H1 (cell line): ENCODE measurements around the gene GDF9. TPM values are rescaled to one million over a fixed set of nuclear protein-coding genes. Genes with fewer than 3 reads are reported as not detected.

ENCODE experiments used
- CTCF ChIA-PET: fragments of 300-600 bp; sonication (Branson Sonifier 250); formaldehyde crosslinking; loops from one replicate; lab custom pipeline; 2021; ENCODE audit not compliant: partially characterized antibody; lab: Charles Lee
- POLR2A ChIA-PET: fragments of 300-600 bp; sonication (Branson Sonifier 250); formaldehyde crosslinking; loops from one replicate; lab custom pipeline; 2021; ENCODE audit warnings: inconsistent platforms; ENCODE audit not compliant: partially characterized antibody; lab: Charles Lee
- DNase-seq, 2 experiments: peaks; one replicate each; pipeline versions ENCODE4 v3.0.0 to v3.0.0-alpha.2; 2010 to 2022; ENCODE audit warnings: low spot score in 2 of 2, low read depth in 1 of 2, mixed read lengths in 1 of 2
- FAIRE-seq: peaks from 2 replicates; lab custom pipeline; 2011; peaks lifted over from hg19 to GRCh38; lab: Jason Lieb, UNC
- H2AFZ ChIP-seq: 2 replicates; pipeline ENCODE4 v1.8.1; 2012; ENCODE audit warnings: low read length, inconsistent platforms
- H2AK5ac ChIP-seq: 2 replicates; pipeline ENCODE4 v1.6.1; 2013; ENCODE audit warnings: low read depth, low read length
- H2BK120ac ChIP-seq: replicated peaks from 2 replicates; pipeline ENCODE3; 2013; ENCODE audit warnings: low read depth, low read length, inconsistent platforms
- H2BK12ac ChIP-seq: 2 replicates; pipeline ENCODE4 v1.6.1; 2013; ENCODE audit warnings: low read depth, low read length
- H2BK15ac ChIP-seq: 2 replicates; pipeline ENCODE4 v1.6.1; 2013; ENCODE audit warnings: low read length
- H2BK20ac ChIP-seq: 2 replicates; pipeline ENCODE4 v1.6.1; 2013; ENCODE audit warnings: low read length
- H2BK5ac ChIP-seq: 2 replicates; pipeline ENCODE4 v1.6.1; 2013; ENCODE audit warnings: low read depth, low read length
- H3K14ac ChIP-seq: 2 replicates; pipeline ENCODE4 v1.6.1; 2013; ENCODE audit warnings: inconsistent platforms; ENCODE audit not compliant: insufficient read length
- H3K18ac ChIP-seq: 2 replicates; pipeline ENCODE4 v1.6.1; 2013; ENCODE audit warnings: low read length; ENCODE audit errors: extremely low read depth
- H3K23ac ChIP-seq: 2 replicates; pipeline ENCODE4 v1.6.1; 2013; ENCODE audit warnings: inconsistent platforms; ENCODE audit not compliant: insufficient read length
- H3K23me2 ChIP-seq: 2 replicates; pipeline ENCODE4 v1.6.1; 2013; ENCODE audit warnings: low read depth, low read length
- H3K27ac ChIP-seq: 2 replicates; pipeline ENCODE4 v1.6.1; 2011; ENCODE audit warnings: low read depth, low read length, inconsistent platforms
- H3K27me3 ChIP-seq, 4 experiments: replicated peaks in 1 of 4; 1 replicate in 1 of 4; 2 replicates in 3 of 4; pipeline versions ENCODE4 v1.6.1 to v1.8.1; 2011 to 2013; ENCODE audit warnings: low read length in 3 of 4, mild to moderate bottlenecking in 3 of 4, inconsistent platforms in 2 of 4, mixed read lengths in 2 of 4, moderate library complexity in 1 of 4; ENCODE audit not compliant: control insufficient read depth in 3 of 4, insufficient read depth in 3 of 4; ENCODE audit errors: extremely low read depth in 1 of 4
- H3K36me3 ChIP-seq, 4 experiments: 2 replicates each; pipeline versions ENCODE4 v1.6.1 to v1.8.1; 2011 to 2013; ENCODE audit warnings: mild to moderate bottlenecking in 4 of 4, low read length in 3 of 4, moderate library complexity in 2 of 4, control low read depth in 1 of 4, inconsistent platforms in 1 of 4; ENCODE audit not compliant: insufficient read depth in 4 of 4, control insufficient read depth in 2 of 4
- H3K4ac ChIP-seq: replicated peaks from 2 replicates; pipeline ENCODE3; 2013; ENCODE audit warnings: low read length, low read depth, mixed read lengths, inconsistent platforms; ENCODE audit not compliant: insufficient read length
- H3K4me1 ChIP-seq, 4 experiments: replicated peaks in 1 of 4; 1 replicate in 1 of 4; 2 replicates in 3 of 4; pipeline versions ENCODE4 v1.6.1 to v1.8.1; 2011 to 2013; ENCODE audit warnings: low read length in 3 of 4, inconsistent platforms in 2 of 4, mixed read lengths in 1 of 4; ENCODE audit not compliant: insufficient read depth in 4 of 4, control insufficient read depth in 3 of 4
- H3K4me2 ChIP-seq, 2 experiments: 2 replicates each; pipeline versions ENCODE4 v1.6.1 to v1.8.1; 2011 to 2013; ENCODE audit warnings: low read depth in 2 of 2, low read length in 2 of 2, control low read depth in 1 of 2, inconsistent platforms in 1 of 2, mild to moderate bottlenecking in 1 of 2; ENCODE audit not compliant: insufficient read depth in 1 of 2
- H3K4me3 ChIP-seq, 4 experiments: fragments of 200-600, 300-600 bp in 1 of 4; sonication (generic), shearing (Covaris generic), sonication (Bioruptor Twin) in 1 of 4; 2 replicates each; pipeline versions ENCODE4 v1.5.1 to v1.8.1; 2011 to 2016; ENCODE audit warnings: low read length in 4 of 4, low read depth in 3 of 4, control low read depth in 2 of 4, inconsistent platforms in 2 of 4, mild to moderate bottlenecking in 2 of 4, mixed read lengths in 1 of 4, moderate library complexity in 1 of 4; ENCODE audit not compliant: insufficient read depth in 2 of 4; ENCODE audit errors: extremely low read depth in 1 of 4
- H3K56ac ChIP-seq: replicated peaks from 2 replicates; pipeline ENCODE3; 2013; ENCODE audit warnings: low read depth, mild to moderate bottlenecking, mixed read lengths, low read length, inconsistent platforms; ENCODE audit not compliant: insufficient read length
- H3K79me1 ChIP-seq: 2 replicates; pipeline ENCODE4 v1.6.1; 2013; ENCODE audit warnings: low read depth, low read length, control low read depth
- H3K79me2 ChIP-seq, 2 experiments: 2 replicates each; pipeline versions ENCODE4 v1.6.1 to v1.8.1; 2012 to 2013; ENCODE audit warnings: low read length in 2 of 2, mild to moderate bottlenecking in 2 of 2, inconsistent platforms in 1 of 2; ENCODE audit not compliant: insufficient read depth in 2 of 2, control insufficient read depth in 1 of 2
- H3K9ac ChIP-seq, 4 experiments: replicated peaks in 1 of 4; 1 replicate in 1 of 4; 2 replicates in 3 of 4; pipeline versions ENCODE4 v1.6.1 to v1.8.1; 2011 to 2013; ENCODE audit warnings: low read depth in 3 of 4, low read length in 3 of 4, control low read depth in 2 of 4, mild to moderate bottlenecking in 2 of 4, moderate library complexity in 2 of 4, inconsistent platforms in 1 of 4; ENCODE audit errors: extremely low read depth in 1 of 4
- H3K9me3 ChIP-seq, 2 experiments: 2 replicates each; pipeline versions ENCODE4 v1.6.1 to v1.8.1; 2012 to 2013; ENCODE audit warnings: mild to moderate bottlenecking in 2 of 2, moderate library complexity in 2 of 2, control low read depth in 1 of 2, inconsistent platforms in 1 of 2, low read depth in 1 of 2, low read length in 1 of 2, mixed read lengths in 1 of 2; ENCODE audit not compliant: insufficient read depth in 2 of 2
- H4K20me1 ChIP-seq, 2 experiments: replicated peaks in 1 of 2; 2 replicates each; pipeline versions ENCODE3 to v1.8.1; 2011 to 2013; ENCODE audit warnings: inconsistent platforms in 2 of 2, low read length in 2 of 2, mild to moderate bottlenecking in 1 of 2; ENCODE audit not compliant: insufficient read depth in 2 of 2, control insufficient read depth in 1 of 2
- H4K5ac ChIP-seq: 2 replicates; pipeline ENCODE4 v1.6.1; 2013; ENCODE audit warnings: low read length, low read depth, mixed read lengths, inconsistent platforms; ENCODE audit not compliant: insufficient read length
- H4K8ac ChIP-seq: 2 replicates; pipeline ENCODE4 v1.8.0; 2013; ENCODE audit warnings: mild to moderate bottlenecking, moderate library complexity, low read length, inconsistent platforms; ENCODE audit not compliant: insufficient read depth; ENCODE audit errors: extremely low read depth
- H4K91ac ChIP-seq: replicated peaks from 2 replicates; pipeline ENCODE3; 2013; ENCODE audit warnings: low read length, mixed read lengths, inconsistent platforms; ENCODE audit not compliant: insufficient read length
- EGR1 ChIP-seq: IDR thresholded peaks from 2 replicates; pipeline ENCODE4 v1.6.1; 2011; ENCODE audit warnings: low read depth, low read length, borderline replicate concordance
- EP300 ChIP-seq, 2 experiments: IDR thresholded peaks; 1 replicate in 1 of 2; 2 replicates in 1 of 2; pipeline ENCODE4 v1.6.1; 2011 to 2012; ENCODE audit warnings: low read depth in 2 of 2, low read length in 2 of 2, mild to moderate bottlenecking in 2 of 2, borderline replicate concordance in 1 of 2, inconsistent platforms in 1 of 2, moderate library complexity in 1 of 2
- KDM5A ChIP-seq: fragments of 200-600 bp; IDR thresholded peaks from 2 replicates; pipeline ENCODE4 v1.7.1; 2012; ENCODE audit warnings: mild to moderate bottlenecking, low read length, inconsistent platforms, mixed read lengths
- POLR2A ChIP-seq, 2 experiments: IDR thresholded peaks; 1 replicate in 1 of 2; 2 replicates in 1 of 2; pipeline ENCODE4 v1.6.1; 2011; ENCODE audit warnings: low read depth in 2 of 2, low read length in 2 of 2, mild to moderate bottlenecking in 2 of 2; ENCODE audit errors: control extremely low read depth in 1 of 2
- POLR2AphosphoS5 ChIP-seq: IDR thresholded peaks from 2 replicates; pipeline ENCODE4 v1.6.1; 2011; ENCODE audit warnings: low read depth, low read length
- SP4 ChIP-seq: IDR thresholded peaks from 2 replicates; pipeline ENCODE4 v1.6.1; 2012; ENCODE audit warnings: low read length, inconsistent platforms
- SUZ12 ChIP-seq: fragments of 200-600 bp; sonication (generic); IDR thresholded peaks from 2 replicates; pipeline ENCODE4 v1.6.1; 2012; ENCODE audit warnings: mild to moderate bottlenecking, inconsistent platforms, low read length, moderate library complexity, mixed read lengths
- WGBS, 2 experiments: shearing (Covaris generic) in 1 of 2; methylation state at CpG; one replicate each; pipeline versions ENCODE4 v1.1.6 to v1.1.7; 2013 to 2015; ENCODE audit warnings: low lambda C conversion rate in 2 of 2, mixed read lengths in 2 of 2, inconsistent platforms in 1 of 2, low coverage in 1 of 2, missing lambda C conversion rate in 1 of 2; ENCODE audit not compliant: insufficient replicate concordance in 2 of 2, insufficient coverage in 1 of 2, insufficient read length in 1 of 2; ENCODE audit errors: extremely low coverage in 1 of 2, missing lambda C conversion rate in 1 of 2; 5-methylcytosine and 5-hydroxymethylcytosine counted together
- polyA plus RNA-seq, 7 experiments: library from polyadenylated mRNA; depleted of rRNA in 3 of 7; stranded (reverse) in 5 of 7; unstranded in 2 of 7; fragments of >200 nt in 5 of 7; fragments of 200-250 nt in 2 of 7; gene quantifications; 1 replicate in 5 of 7; 2 replicates in 1 of 7; 4 replicates in 1 of 7; pipeline versions ENCODE4 v1.2.1 to v1.2.3, GENCODE V29; 2011 to 2013; ENCODE audit warnings: missing spikeins in 2 of 7, mixed read lengths in 2 of 7
- total RNA-seq: library from RNA; stranded (reverse); fragmentation: NEBNext Ultra II Directional; extraction: Animal tissue kit (Norgen Biotek cat#: 25700); gene quantifications from 2 replicates; pipeline ENCODE4 v1.2.1, GENCODE V29; 2021

Gene GDF9
- total and polyA plus RNA-seq, 2 of the 8 experiments (the other 6 are each of a cell fraction or from before 2014, with no cell fraction given), result 0.14 TPM; not detected in 1

- Histone ChIP-seq H2BK5ac (no peak overlapping the region), H3K9ac (no peak overlapping the region), H4K5ac (no peak overlapping the region), H3K79me1 (no peaks in the 10 kb centered on the region), H3K36me3 (no peaks in the 10 kb centered on the region), H3K23ac (no peak overlapping the region), H3K18ac (no peak overlapping the region), H2AK5ac (no peak overlapping the region), H3K23me2 (peaks cover 4% of the 10 kb centered on the region; the same call in 1 of the 2 replicates), H3K4me2 (no peak overlapping the region), H2AFZ (no peak overlapping the region), H4K91ac (no peak overlapping the region), H3K79me2 (no peaks in the 10 kb centered on the region), H3K9me3 (no peaks in the 10 kb centered on the region), H3K4me1 (peaks cover 0 to 6% (median 4%) of the 10 kb centered on the region in 4 experiments; a peak in 5 of 7 replicates), H3K14ac (no peak overlapping the region), H2BK15ac (no peak overlapping the region), H2BK20ac (no peak overlapping the region), H3K27me3 (peaks cover 23 to 41% (median 36%) of the 10 kb centered on the region in 4 experiments), H3K27ac (no peak overlapping the region), H4K20me1 (no peaks in the 10 kb centered on the region), H2BK120ac (no peak overlapping the region), H3K56ac (no peak overlapping the region), H3K4ac (no peak overlapping the region), H4K8ac (no peak overlapping the region), H2BK12ac (no peak overlapping the region), H3K4me3 (no peak overlapping the region)
- no peak for FAIRE-seq
- CTCF ChIA-PET, result interaction anchor here (0.5 to 25.6 kb wide), 4 partner anchors 13 to 327 kb away, joined by 4 to 465 read pairs (median 200); partner anchors contain the start of genes CCNI2, GDF9, LEAP2 and UQCRQ
- 89% methylated on average over 5 of the region's 5 CpGs; no CpG with 5 or more reads in 1 of the 2 experiments for WGBS, 2 experiments
- DNase-seq, result no peak
- no peak for TF ChIP-seq POLR2AphosphoS5
- no peak for TF ChIP-seq EGR1
- TF ChIP-seq SUZ12, result no peak
- TF ChIP-seq POLR2A (IDR thresholded peaks at IDR 0.05; ENCODE audit: control extremely low read depth in 1 of 2, low read depth in 2 of 2, low read length in 2 of 2), result no peak
- TF ChIP-seq KDM5A, result no peak
- no peak for TF ChIP-seq SP4
- TF ChIP-seq EP300 (IDR thresholded peaks at IDR 0.05; ENCODE audit: borderline replicate concordance in 1 of 2, low read depth in 2 of 2, low read length in 2 of 2), result no peak
- POLR2A ChIA-PET, result interaction anchor here (1.1 to 2.4 kb wide), 3 partner anchors 11 to 131 kb away, joined by 4 to 6 read pairs (median 4); partner anchors contain the start of gene AFF4
These were observed 33.7 kb downstream of the GDF9 start for GRCh38 chr5:132832612-132833011.
